IMR-90 (cell line): ENCODE results near the gene CENPS. TPM values are rescaled to one million over a fixed set of nuclear protein-coding genes. Genes with fewer than 3 reads are reported as not detected.

Experiments
- ATAC-seq: fragments of 200-7000 bp; cut with Tn5 transposase; 2 replicates; pipeline ENCODE4 v1.9.1; 2020; ENCODE audit warnings: low read depth, mild to moderate bottlenecking, moderate library complexity
- BruUV-seq: library from RNA; stranded (reverse); fragments of 400-500 nt; replicated peaks from 2 replicates; lab custom pipeline; 2021; lab: Mats Ljungman, UMichigan
- CTCF ChIA-PET: fragments of 300-600 bp; formaldehyde crosslinking; extraction: SDS; loops from one replicate; lab custom pipeline; 2021; ENCODE audit warnings: antibody characterized with exemption; lab: Yijun Ruan, JAX
- POLR2A ChIA-PET: fragments of 300-600 bp; sonication (Branson Sonifier 250); formaldehyde crosslinking; loops from one replicate; lab custom pipeline; 2022; ENCODE audit warnings: antibody characterized with exemption; ENCODE audit not compliant: unreplicated experiment; lab: Charles Lee
- DNase-seq: peaks from one replicate; pipeline ENCODE4 v3.0.0; 2013
- H2AFZ ChIP-seq: replicated peaks from 2 replicates; pipeline ENCODE3; 2013; ENCODE audit warnings: low read length, mild to moderate bottlenecking; ENCODE audit not compliant: poor library complexity
- H2AK5ac ChIP-seq: 2 replicates; pipeline ENCODE4 v1.6.1; 2013; ENCODE audit warnings: low read depth, low read length, inconsistent platforms
- H2AK9ac ChIP-seq: replicated peaks from 2 replicates; pipeline ENCODE3; 2013; ENCODE audit warnings: mild to moderate bottlenecking, low read depth, low read length, moderate library complexity; ENCODE audit not compliant: poor library complexity
- H2BK120ac ChIP-seq: 2 replicates; pipeline ENCODE4 v1.6.1; 2013; ENCODE audit warnings: low read depth, low read length, inconsistent platforms
- H2BK15ac ChIP-seq: 3 replicates; pipeline ENCODE4 v1.6.1; 2013; ENCODE audit warnings: low read depth, low read length, inconsistent platforms
- H2BK20ac ChIP-seq: 2 replicates; pipeline ENCODE4 v1.6.1; 2013; ENCODE audit warnings: low read depth, mild to moderate bottlenecking, inconsistent platforms, low read length, moderate library complexity
- H2BK5ac ChIP-seq: 2 replicates; pipeline ENCODE4 v1.6.1; 2013; ENCODE audit warnings: mild to moderate bottlenecking, low read depth, low read length, inconsistent platforms; ENCODE audit not compliant: poor library complexity, severe bottlenecking
- H3K14ac ChIP-seq: replicated peaks from 2 replicates; pipeline ENCODE4 v1.6.1; 2013; ENCODE audit warnings: low read depth, low read length, inconsistent platforms
- H3K18ac ChIP-seq: 2 replicates; pipeline ENCODE4 v1.6.1; 2013; ENCODE audit warnings: low read depth, low read length, control low read depth
- H3K23ac ChIP-seq: 2 replicates; pipeline ENCODE4 v1.6.1; 2013; ENCODE audit warnings: low read depth, low read length, inconsistent platforms
- H3K27ac ChIP-seq: 2 replicates; pipeline ENCODE4 v1.5.1; 2013; ENCODE audit warnings: mild to moderate bottlenecking, control low read depth, low read length; ENCODE audit not compliant: insufficient read depth
- H3K27me3 ChIP-seq: 2 replicates; pipeline ENCODE4 v1.6.1; 2013; ENCODE audit warnings: low read length; ENCODE audit not compliant: control insufficient read depth, insufficient read depth
- H3K36me3 ChIP-seq: 2 replicates; pipeline ENCODE4 v1.6.1; 2013; ENCODE audit warnings: low read length, mixed read lengths; ENCODE audit not compliant: control insufficient read depth, insufficient read depth
- H3K4ac ChIP-seq: 2 replicates; pipeline ENCODE4 v1.6.1; 2013; ENCODE audit warnings: low read depth, low read length, inconsistent platforms
- H3K4me1 ChIP-seq: 2 replicates; pipeline ENCODE4 v1.6.1; 2013; ENCODE audit warnings: low read length, mixed read lengths; ENCODE audit not compliant: control insufficient read depth, insufficient read depth
- H3K4me2 ChIP-seq: 2 replicates; pipeline ENCODE4 v1.6.1; 2013; ENCODE audit warnings: low read depth, mild to moderate bottlenecking, control low read depth, low read length, moderate library complexity
- H3K4me3 ChIP-seq: 2 replicates; pipeline ENCODE4 v1.5.1; 2013; ENCODE audit warnings: low read depth, mild to moderate bottlenecking, control low read depth, low read length, moderate library complexity; ENCODE audit not compliant: insufficient read depth
- H3K56ac ChIP-seq: 2 replicates; pipeline ENCODE4 v1.6.1; 2013; ENCODE audit warnings: low read length, inconsistent platforms; ENCODE audit not compliant: insufficient read depth; ENCODE audit errors: extremely low read depth
- H3K79me1 ChIP-seq, 2 experiments: 2 replicates each; pipeline ENCODE4 v1.6.1; 2013; ENCODE audit warnings: low read length in 2 of 2, inconsistent platforms in 1 of 2, low read depth in 1 of 2
- H3K9ac ChIP-seq: 2 replicates; pipeline ENCODE4 v1.6.1; 2013; ENCODE audit warnings: low read depth, low read length, control low read depth
- H3K9me1 ChIP-seq: 2 replicates; pipeline ENCODE4 v1.6.1; 2013; ENCODE audit warnings: low read length, inconsistent platforms; ENCODE audit not compliant: insufficient read depth
- H3K9me3 ChIP-seq: 2 replicates; pipeline ENCODE4 v1.6.1; 2013; ENCODE audit warnings: low read length; ENCODE audit not compliant: control insufficient read depth, insufficient read depth
- H4K20me1 ChIP-seq: 2 replicates; pipeline ENCODE4 v1.6.1; 2013; ENCODE audit warnings: low read length, inconsistent platforms; ENCODE audit not compliant: insufficient read depth
- H4K5ac ChIP-seq: 2 replicates; pipeline ENCODE4 v1.6.1; 2013; ENCODE audit warnings: mild to moderate bottlenecking, low read depth, low read length, control low read depth
- H4K8ac ChIP-seq, 2 experiments: 2 replicates each; pipeline ENCODE4 v1.6.1; 2013; ENCODE audit warnings: low read depth in 2 of 2, low read length in 2 of 2, control low read depth in 1 of 2, inconsistent platforms in 1 of 2
- H4K91ac ChIP-seq: 2 replicates; pipeline ENCODE4 v1.6.1; 2013; ENCODE audit warnings: low read depth, low read length, inconsistent platforms; ENCODE audit not compliant: insufficient read depth
- BHLHE40 ChIP-seq: fragments of 150-350 bp; IDR thresholded peaks from 2 replicates; pipeline ENCODE4 v1.6.1; 2016; ENCODE audit warnings: mild to moderate bottlenecking, low read depth, low read length
- CEBPB ChIP-seq: IDR thresholded peaks from 2 replicates; pipeline ENCODE4 v1.6.1; 2012; ENCODE audit warnings: low read depth, low read length, improper control_type of control experiment
- CHD1 ChIP-seq: IDR thresholded peaks from 2 replicates; pipeline ENCODE4 v1.6.1; 2012; ENCODE audit warnings: low read depth, low read length, improper control_type of control experiment
- ELK1 ChIP-seq: fragments of 150-350 bp; IDR thresholded peaks from 2 replicates; pipeline ENCODE4 v1.6.1; 2016; ENCODE audit warnings: low read depth, mild to moderate bottlenecking, low read length, moderate library complexity, borderline replicate concordance
- NFE2L2 ChIP-seq: fragments of 150-350 bp; IDR thresholded peaks from 2 replicates; pipeline ENCODE4 v1.6.1; 2016; ENCODE audit warnings: low read depth, mild to moderate bottlenecking, low read length
- POLR2A ChIP-seq: IDR thresholded peaks from 2 replicates; pipeline ENCODE4 v1.6.1; 2012; ENCODE audit warnings: mild to moderate bottlenecking, low read depth, low read length
- RAD21 ChIP-seq: IDR thresholded peaks from 2 replicates; pipeline ENCODE4 v1.6.1; 2012; ENCODE audit warnings: low read length, improper control_type of control experiment
- RFX5 ChIP-seq: IDR thresholded peaks from 2 replicates; pipeline ENCODE4 v1.8.0; 2012; ENCODE audit warnings: low read depth, mild to moderate bottlenecking, low read length, moderate library complexity
- SMC3 ChIP-seq: fragments of 150-350 bp; IDR thresholded peaks from 2 replicates; pipeline ENCODE4 v1.6.1; 2016; ENCODE audit warnings: low read depth, mild to moderate bottlenecking, antibody characterized with exemption, low read length, moderate library complexity
- USF2 ChIP-seq: fragments of 150-350 bp; IDR thresholded peaks from 2 replicates; pipeline ENCODE4 v1.6.1; 2017; ENCODE audit warnings: mild to moderate bottlenecking, antibody characterized with exemption, low read length, low read depth
- WGBS, 2 experiments: methylation state at CpG; one replicate each; pipeline versions ENCODE4 v1.1.5 to v1.1.7; 2013; ENCODE audit warnings: missing lambda C conversion rate in 2 of 2; ENCODE audit not compliant: insufficient read length in 1 of 2; ENCODE audit errors: extremely low coverage in 2 of 2; 5-methylcytosine and 5-hydroxymethylcytosine counted together
- dilution Hi-C: fragments of 300-500 bp; cut with HindIII; formaldehyde crosslinking; loops from one replicate; pipeline ENCODE4 v1.14.3; 2018; ENCODE audit warnings: low sequenced_read_pairs; ENCODE audit not compliant: unreplicated experiment
- in situ Hi-C: fragments of 300-500 bp; cut with MboI; formaldehyde crosslinking; loops from 3 replicates; pipeline ENCODE4 v1.14.3; 2019; ENCODE audit warnings: low sequenced_read_pairs, inconsistent platforms, mixed read lengths
- intact Hi-C: fragments of 100-400 bp; cut with micrococcal nuclease; formaldehyde crosslinking; loops from 2 replicates; pipeline ENCODE4 v1.10.0; 2022
- polyA plus RNA-seq, 3 experiments: library from polyadenylated mRNA; depleted of rRNA; stranded (reverse); fragments of >200 nt; gene quantifications; 2 replicates each; pipeline ENCODE4 v1.2.3, GENCODE V29; 2012; ENCODE audit warnings: low replicate concordance in 1 of 3
- total RNA-seq: library from RNA; depleted of rRNA; stranded (reverse); fragments of >200 nt; gene quantifications from 2 replicates; pipeline ENCODE4 v1.2.3, GENCODE V29; 2012

The CENPS gene
- total and polyA plus RNA-seq, 2 of the 4 experiments (the other 2 are of a cell fraction) = 9.9 to 12.3 TPM

GRCh38 chr1:10429868-10430215 is 391 bp upstream of the CENPS start:
- H2AK5ac ChIP-seq = peak overlapping the region; percentile 74
- WGBS, 2 experiments = 47% methylated on average over 7 of the region's 16 CpGs; no CpG with 5 or more reads in 1 of the 2 experiments
- H2BK20ac ChIP-seq = no peak overlapping the region
- H4K8ac ChIP-seq = peak overlapping the region; percentile 79 to 96
- H3K14ac ChIP-seq = peak overlapping the region; percentile 88
- DNase-seq (peak; percentile 17), ATAC-seq (no peak)
- H3K9ac ChIP-seq = peak overlapping the region; percentile 78
- dilution Hi-C loops (no loop called here), in situ Hi-C loops (no loop called here), intact Hi-C loops (loop anchor here (1.0 to 10.0 kb wide), 4 partner anchors 64 to 555 kb away; partner anchors contain the start of genes LZIC, NMNAT1 and UBE4B)
- no peak overlapping the region; the same call in 2 of the 3 replicates for H2BK15ac ChIP-seq
- BruUV-seq = no TSS peak
- H3K9me3 ChIP-seq = no peaks in the 10 kb centered on the region
- H4K20me1 ChIP-seq = no peaks in the 10 kb centered on the region
- TF ChIP-seq USF2 = no peak
- TF ChIP-seq RAD21 = no peak
- no peak for TF ChIP-seq RFX5
- no peak for TF ChIP-seq CEBPB
- no peak for TF ChIP-seq SMC3
- TF ChIP-seq POLR2A = no peak
- TF ChIP-seq NFE2L2 = no peak
- TF ChIP-seq ELK1 = no peak
- no peak for TF ChIP-seq CHD1
- TF ChIP-seq BHLHE40 = no peak
- peaks cover 2% of the 10 kb centered on the region; the same call in 1 of the 2 replicates for H3K4me1 ChIP-seq
- H3K56ac ChIP-seq = no peak overlapping the region
- peak overlapping the region; percentile 55; the same call in 1 of the 2 replicates for H3K27ac ChIP-seq
- peak overlapping the region; percentile 94 for H2AK9ac ChIP-seq
- ChIA-PET POLR2A (no interaction called here), CTCF (interaction anchor here (0.9 to 1.9 kb wide), 7 partner anchors 30 to 64 kb away, joined by 3 to 12 read pairs (median 3); no protein-coding TSS in a partner anchor)
- peak overlapping the region; percentile 92 for H3K23ac ChIP-seq
- peak overlapping the region; percentile 35; the same call in 1 of the 2 replicates for H2BK120ac ChIP-seq
- peak overlapping the region; percentile 76 for H3K4me3 ChIP-seq
- peak overlapping the region; percentile 79 for H3K4ac ChIP-seq
- H4K5ac ChIP-seq = peak overlapping the region; percentile 87
- H3K18ac ChIP-seq = peak overlapping the region; percentile 36; the same call in 1 of the 2 replicates
- H3K9me1 ChIP-seq = peaks cover 4% of the 10 kb centered on the region
- peaks cover 7 to 24% of the 10 kb centered on the region in 2 experiments; a peak in 3 of 4 replicates for H3K79me1 ChIP-seq
- H3K27me3 ChIP-seq = no peaks in the 10 kb centered on the region
- peak overlapping the region; percentile 100 for H2AFZ ChIP-seq
- peak overlapping the region; percentile 99 for H3K4me2 ChIP-seq
- no peak overlapping the region; the same call in 1 of the 2 replicates for H4K91ac ChIP-seq
- H3K36me3 ChIP-seq = 0 out of 2 replicates have a peak, but pooled peaks cover 2% of the 10 kb centered on the region
- H2BK5ac ChIP-seq = peak overlapping the region; percentile 27
